CD1c-positive myeloid dendritic cell (primary cell): ENCODE measurements around the gene EPHA3.

Source experiments
- DNase-seq: peaks from one replicate; pipeline ENCODE4 v3.0.0-alpha.2; 2016; ENCODE audit errors: extremely low spot score

Gene EPHA3

DNA sequence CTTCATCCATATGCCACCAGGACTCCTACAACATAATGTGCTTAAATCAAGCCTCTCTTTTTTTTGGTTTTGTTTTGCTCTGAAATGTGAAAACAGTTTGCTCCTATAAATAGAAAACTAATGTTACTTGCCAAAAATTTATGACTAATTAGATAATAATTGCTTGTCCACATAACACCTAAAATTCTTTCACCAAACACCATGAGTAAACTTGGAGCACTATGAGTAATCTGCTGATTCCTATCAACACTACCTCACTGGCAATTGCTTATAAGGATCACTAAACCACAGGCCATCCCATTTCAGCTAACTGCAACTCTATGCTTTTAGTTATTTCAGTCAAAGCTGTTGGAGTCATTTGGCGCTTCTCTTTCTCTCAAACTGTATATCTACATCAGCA, 252.7 kb downstream of the EPHA3 start:
- DNase-seq: no peak

DNA sequence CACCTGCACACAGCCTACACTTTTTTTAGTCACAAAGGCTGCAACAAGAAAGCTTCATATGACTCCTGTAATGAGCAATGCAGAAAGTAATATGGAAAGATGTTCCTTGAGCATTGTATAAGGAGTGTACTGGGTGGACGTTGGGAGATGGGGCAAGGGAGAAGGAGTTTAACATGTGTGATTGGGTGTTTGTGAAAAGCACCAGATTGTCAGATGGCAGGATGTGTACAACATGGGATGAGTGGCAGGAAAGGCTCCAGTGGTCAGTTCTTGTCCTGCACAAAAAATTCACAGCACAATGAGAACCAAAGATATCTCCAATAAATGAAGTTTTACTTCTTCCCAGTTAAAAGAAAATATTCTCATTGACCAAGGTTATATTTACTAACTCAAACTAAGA, 255.1 kb downstream of the EPHA3 start:
- DNase-seq: no peak

DNA sequence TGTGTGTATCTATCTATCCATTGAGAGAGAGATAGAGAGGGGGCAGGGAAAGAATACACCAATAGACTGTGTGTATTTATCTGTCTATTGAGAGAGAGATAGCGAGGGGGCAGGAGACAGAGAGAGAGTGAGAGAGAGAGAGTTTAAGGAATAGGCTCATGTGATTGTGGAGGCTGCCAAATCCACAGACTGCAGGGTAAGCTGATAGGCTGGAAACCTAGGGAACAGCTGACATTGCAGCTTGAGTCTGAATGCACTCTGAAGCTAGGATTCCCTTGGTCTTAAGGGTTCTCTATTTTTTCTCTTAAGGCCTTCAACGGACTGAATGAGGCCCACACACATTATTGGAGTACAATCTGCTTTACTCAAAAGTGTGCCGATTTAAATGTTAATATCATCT, 255.8 kb downstream of the EPHA3 start:
- DNase-seq: no peak

DNA sequence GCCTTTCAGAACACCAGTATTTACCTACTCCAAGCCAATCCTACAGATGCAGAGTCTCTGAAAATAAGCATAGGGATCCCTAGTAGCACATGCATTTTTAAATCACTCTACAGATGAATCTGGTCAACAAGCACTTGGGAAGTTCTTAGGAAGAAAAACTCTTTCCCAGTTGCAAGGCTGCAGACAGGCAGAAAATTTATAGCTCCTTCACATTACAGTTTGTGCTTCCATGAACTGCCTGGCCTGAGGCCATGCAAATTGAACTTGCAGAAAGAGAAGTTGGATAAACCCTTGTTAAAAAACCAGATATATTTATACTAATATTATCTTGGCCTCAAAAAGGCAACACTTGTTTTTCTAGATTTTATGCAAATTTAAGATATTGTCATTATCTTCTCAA, 256.9 kb downstream of the EPHA3 start:
- DNase-seq: no peak

DNA sequence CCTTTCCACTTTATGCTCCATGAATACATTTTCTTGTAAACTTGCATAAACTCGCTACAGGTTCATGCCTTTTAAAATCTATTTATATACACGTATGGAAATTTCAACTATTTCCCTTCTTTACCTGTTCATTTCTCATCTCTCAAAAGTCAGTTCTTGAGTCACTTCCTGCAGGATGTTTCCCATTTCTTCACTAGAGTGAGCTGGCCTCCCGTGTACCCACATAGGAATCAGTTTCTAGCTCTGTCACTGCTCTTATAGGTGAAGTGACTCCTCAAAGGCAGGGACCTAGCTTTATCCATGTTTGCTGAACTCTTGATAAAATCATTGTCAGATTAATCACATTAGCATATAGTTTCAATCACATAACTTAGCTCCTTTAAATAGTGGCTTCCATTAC, 259.7 kb downstream of the EPHA3 start:
- DNase-seq: no peak

DNA sequence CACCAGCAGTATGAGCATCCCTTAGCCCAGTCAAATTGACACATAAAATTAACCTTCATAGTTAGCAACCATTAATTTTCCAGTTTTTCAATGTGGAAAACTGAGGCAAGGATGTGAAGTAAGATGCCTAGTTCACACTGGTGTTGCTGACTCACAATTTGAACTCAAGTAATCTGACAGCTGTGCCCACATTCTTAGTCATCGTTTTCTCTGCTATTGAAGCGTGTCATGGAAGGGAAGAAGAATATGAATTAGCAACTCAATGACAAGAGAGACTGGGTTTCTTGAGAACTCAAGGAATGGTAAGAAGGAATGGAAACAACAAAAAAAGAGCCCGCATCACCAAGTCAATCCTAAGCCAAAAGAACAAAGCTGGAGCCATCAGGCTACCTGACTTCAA, 261.4 kb downstream of the EPHA3 start:
- no peak for DNase-seq

DNA sequence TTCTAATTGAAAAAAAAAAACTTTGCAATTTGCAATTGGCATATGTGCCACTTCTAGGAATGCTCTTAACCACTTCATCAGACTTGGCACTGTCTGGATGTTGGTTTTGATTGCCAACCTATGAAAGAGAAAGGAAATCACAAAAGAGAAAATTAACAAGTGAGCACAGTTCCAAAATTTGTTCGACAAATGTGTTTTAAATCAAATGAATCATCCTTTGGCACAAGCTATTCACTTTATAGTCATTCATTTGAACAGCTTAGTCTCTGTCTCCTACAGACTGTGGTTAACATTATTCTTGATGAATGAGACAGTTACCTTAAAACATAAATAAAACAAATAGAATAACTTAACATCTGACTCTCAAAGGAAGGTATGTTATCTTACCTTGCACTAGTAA, 265.0 kb downstream of the EPHA3 start:
- DNase-seq: no peak

DNA sequence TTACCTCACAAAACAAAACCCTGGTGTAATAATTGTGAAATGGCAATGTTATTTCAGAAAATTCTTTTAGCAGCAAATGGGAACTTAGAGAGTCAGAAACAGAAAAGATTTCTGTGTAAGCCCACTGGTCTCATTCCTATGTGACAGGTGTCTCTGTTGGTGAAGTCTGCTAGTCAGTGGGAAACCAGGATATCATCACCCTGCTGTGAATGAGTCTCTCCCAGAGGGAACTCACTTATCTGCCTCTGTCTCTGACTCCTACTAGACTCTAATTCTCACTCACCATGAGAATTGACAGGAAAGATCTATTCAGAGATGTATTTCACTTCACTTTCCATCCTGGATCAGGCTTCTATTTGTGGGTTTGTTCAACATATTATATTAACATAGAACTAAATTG, 266.0 kb downstream of the EPHA3 start:
- no peak for DNase-seq

DNA sequence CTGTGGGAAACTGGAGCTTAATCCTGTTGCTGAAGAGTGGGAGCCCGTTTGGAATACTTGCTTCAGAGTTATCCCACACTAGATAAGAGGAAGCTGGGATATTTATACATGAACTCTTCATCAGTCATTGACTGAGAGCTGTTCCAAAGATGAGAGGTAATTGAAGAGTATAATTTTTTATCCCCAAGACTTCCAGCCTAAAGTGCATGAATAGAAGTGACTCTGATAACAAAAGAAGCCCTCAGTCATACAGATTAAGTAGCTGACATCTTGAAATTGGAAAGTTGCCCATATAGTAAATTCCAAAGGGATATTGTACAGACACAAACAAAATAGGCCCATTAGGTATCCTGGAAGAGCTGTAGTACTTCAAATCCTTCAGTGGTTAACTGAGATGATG, 268.0 kb downstream of the EPHA3 start:
- no peak for DNase-seq

DNA sequence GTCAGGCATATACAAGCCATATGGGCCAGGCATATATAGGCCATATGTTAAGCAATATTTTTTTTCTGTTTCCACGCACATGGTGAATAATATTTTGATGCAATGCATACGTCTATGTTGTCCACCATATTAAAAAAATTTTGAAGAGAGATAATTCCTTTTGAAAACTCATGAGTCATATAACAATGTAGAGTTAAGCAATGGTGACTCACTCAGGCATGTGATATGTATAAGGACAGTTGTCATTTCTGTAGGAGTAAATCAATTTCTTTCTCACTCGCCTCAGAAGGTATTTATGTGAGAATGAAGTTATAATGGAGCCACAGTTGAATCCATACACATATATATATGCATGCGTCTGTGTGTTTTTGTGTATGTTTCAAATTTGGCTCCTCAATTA, 272.6 kb downstream of the EPHA3 start:
- no peak for DNase-seq

DNA sequence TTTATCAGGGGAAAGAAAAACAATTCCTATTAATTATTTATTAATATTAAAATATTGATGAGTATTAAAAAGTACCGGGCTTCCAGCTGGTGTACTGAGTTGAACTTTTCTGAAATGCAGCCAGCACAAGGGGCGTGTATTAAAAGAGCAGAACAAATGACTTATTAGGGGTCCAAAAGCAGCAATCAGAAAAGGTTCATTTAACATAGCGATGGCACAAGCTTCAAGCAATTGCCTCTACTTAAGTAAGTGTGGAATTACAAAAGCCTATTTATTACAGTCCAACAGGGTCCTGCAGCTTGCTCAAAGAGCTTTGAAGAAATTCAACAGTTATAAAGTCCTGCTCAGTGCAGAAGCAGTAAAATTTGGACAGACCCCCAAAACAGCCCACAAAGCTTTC, 285.6 kb downstream of the EPHA3 start:
- no peak for DNase-seq

DNA sequence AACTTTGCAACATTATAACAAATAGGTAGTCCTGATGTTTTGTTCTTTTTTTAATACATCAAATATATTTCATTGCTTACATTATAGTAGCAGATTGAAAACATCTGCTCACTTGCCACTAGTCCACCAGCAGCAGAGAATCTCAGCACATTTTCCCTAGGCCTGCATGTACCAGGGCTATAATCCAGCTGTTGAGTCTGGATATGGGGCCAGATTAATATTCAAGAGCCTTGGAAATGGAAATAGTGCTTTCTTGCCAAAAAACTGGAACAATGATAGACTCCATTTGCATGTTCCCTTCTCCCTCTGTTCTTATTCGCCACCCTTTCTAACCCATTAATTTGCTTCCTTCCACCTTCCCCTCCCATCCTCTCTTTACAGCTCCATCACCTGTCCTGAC, 288.0 kb downstream of the EPHA3 start:
- DNase-seq: no peak

DNA sequence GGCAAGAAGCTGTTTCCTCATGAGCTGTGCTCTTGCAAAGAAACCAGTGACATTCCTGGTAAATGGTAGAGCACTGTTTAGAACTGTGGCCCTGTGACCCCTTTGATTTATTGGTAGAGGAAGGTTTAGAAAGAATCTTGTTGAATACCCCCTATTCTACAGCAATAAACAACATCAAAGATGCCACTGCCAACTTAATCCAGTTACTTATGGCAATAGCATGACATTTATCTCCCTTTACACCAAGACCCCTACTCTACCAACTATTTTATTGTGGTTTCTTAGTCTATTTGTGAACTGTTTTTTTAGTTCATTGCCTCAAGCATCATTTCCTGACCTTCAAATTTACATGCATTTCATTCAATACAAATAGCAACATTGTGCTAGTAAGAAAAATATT, 288.6 kb downstream of the EPHA3 start:
- DNase-seq: no peak

DNA sequence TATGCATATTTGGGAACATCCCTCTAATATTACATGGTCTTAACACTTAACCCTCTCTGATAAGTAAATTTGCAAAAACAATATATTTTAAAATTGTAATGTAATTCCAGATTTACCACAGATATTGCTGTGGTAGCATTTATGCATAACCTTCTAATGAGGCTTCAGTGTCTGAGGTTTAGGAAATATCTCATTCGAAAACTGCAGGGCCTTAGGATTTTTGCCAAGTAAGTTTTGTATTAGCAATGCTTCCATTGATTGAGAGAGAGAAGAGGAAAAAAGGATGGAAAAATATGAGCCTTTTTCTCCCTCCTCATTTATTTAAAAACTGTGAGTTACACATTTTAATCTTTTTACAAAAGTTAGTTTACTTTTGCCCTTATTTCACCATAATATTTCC, 294.6 kb downstream of the EPHA3 start:
- no peak for DNase-seq

DNA sequence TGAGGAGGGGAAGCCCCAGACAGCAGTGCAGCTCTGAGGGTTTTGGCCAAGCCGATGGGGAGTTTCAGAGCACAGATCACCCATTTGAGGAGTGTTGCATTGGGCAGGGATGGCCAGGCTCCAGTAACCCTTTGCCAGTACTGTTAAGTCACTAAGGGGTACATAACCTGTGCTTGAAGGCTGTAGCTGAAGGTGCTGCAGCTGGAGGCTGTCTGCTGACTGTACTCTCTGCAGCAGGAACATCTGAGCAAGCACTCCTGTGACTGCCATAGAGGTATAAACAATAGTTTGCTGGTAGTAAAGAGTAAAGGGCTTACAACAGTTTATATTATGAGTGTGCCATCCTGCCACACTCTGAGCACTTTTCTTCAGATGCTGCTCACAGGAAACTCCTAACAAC, 297.8 kb downstream of the EPHA3 start:
- DNase-seq: no peak

DNA sequence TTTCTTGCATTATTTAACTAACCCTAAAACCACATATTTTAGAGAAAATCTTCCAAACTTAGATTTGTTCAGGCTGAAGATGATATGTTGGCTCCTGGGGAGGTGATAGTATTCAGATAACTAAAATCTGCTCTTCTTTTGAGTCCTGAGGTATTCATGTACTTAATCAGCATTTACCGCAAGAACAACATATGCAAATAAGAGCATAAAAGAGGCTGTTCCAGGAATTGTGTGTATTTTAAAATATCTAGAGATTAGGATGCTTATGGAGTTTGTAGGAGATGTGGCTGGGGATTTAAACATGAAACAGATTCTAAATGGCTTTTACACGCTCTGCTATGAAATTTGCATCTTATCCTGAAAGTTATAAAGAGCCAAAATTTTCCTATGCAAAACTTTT, 298.2 kb downstream of the EPHA3 start:
- no peak for DNase-seq

DNA sequence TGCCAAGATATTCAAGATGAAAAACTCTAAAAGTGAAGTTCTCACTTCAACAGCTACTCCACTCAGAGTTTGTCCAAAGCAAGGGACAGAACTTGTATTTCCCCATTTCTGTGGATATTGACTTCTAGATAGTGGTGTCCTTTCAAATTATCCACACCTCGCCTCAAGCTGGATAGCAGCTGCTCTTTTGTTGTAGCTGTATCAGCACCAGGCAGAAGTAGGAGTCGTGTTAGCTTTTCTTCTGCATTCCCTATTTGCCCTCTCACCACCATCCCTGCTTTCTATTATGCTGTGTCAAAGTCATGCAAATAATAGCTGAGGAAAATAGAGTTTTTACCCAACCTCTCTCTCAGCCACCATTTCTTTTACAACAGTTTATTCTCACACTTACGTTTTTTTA, 303.8 kb downstream of the EPHA3 start:
- no peak for DNase-seq

DNA sequence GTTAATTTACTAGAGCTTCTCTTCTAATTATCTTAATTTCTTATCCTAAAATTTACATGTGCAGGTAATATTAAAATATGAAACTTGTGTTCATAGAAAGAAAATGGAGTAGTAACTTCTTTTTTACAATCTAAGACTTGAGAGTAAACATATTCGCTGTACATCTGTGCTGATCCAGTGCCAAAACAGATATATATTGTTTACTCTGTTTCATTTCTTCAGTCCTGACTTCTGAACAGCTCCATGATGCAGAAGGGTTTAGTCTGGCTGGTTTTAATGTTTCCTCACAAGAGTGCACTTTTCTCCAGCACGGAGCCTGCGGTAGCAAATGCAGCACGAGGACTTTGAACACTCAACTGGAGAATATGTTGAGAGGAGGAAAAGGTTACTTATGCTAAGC, 306.8 kb downstream of the EPHA3 start:
- no peak for DNase-seq

DNA sequence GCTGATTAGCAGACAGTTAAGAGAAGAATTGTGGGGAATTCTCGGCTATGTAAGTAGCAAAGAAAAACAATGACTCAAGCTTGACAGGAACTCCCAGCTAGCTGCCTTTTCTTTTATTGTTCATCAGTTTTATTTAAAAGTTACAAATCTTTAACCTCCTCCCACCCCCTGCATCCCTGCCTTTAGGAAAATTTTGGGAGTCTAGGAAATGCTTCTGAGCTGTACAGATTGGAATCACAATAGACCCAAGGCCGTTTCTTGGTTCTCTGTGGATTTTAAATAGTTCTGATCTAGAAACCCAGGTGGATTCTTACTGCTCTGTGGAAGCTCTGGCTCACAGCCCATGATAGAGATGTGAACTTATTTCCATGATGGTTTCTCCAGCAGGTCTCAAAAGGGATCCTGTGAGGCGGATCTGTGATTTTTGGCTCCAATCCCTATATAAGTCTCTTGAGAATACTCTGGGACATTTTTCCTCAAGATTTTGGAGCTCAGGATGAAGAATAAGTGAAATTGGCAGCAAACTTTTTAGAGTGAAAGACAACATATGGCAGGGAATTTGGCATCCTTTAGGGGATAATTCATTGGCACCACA, 312.3 kb downstream of the EPHA3 start:
- DNase-seq: no peak

DNA sequence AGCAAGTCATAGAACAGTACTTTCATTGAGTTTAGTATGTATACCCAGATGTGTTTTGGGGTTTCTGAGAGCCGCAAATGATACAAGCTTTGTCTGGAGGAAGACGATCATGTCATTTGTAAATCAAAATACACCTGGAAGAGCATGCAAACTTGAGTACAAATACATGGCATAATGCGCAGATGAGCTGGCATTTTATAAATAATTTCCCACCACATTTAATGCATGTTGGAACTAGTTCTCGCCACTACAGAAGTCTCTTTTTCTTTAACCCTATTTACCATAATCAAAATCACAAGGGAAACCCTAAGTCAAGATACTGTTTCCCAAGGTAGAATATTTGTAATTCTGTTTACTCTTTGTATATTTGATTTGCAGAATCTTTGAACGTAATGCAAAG, 318.6 kb downstream of the EPHA3 start:
- DNase-seq: no peak

DNA sequence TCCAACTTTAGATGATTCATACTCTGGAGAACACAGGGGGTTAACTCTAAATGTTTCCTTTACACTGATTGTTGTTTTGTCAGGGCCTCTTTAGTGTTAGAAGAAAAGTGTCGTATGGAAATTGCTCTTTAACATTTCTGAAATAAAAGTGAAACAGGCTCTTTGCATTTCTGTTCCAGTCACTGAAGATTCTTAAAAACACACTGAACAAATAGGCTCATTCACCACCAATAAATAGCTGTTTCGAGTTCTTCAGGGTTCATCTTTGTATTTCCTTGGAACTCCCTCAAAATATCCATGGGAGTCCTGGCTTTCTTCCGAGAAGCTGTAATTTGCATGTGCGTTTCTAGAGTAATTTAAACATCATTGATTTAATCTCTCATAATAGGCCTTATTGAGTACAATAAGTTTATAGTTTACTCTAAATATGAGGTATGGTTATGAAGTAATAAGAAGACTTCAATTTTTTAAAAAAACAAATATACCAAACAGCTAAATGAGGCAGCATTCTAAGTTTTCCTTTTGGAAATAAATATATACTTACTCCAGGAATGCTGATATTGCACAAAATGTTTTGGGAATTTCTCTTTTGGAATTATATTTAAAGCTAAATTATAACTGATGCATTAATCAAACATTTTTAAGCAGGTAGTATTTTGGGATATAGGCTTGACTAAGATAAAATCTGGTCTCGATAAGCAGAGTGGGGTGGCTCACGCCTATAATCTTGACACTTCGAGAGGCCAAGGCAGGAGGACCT, 327.4 kb downstream of the EPHA3 start:
- DNase-seq: no peak

DNA sequence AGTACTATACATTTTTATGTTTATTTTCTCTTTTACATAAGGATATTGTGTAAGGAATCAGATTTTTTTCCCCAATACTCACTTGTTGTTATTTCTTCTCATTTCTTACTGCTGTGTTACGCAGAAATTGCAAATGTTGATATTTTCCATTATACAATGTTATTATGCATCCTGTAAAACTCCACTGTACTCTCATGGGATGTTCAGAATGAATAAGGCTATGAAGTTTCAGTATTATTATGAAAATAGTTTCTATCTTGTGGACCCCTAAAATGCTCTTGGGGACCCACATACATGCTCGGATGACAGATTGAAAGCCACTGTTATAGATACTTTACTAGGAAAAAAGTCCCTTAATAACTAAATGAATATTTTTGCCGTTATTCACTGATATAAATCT, 329.4 kb downstream of the EPHA3 start:
- DNase-seq: no peak

DNA sequence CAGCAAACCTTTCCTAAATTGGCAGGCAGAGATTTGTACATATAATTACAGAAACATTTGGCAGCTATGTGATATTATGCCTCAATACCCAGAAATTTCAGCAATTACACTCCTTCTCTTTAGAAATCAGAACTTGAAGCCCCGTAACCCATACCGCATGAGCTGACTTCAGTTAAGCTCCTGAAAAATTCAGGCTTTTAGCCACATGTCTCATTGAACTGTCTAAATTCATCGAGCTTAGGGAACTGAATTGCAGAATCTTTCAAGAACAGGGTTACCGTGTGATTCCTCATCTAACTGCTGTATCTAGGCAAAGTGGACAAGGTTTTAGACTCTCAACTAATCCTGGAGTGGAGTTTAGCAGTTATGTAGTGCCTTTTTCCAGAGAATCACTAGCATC, 333.0 kb downstream of the EPHA3 start:
- DNase-seq: no peak

DNA sequence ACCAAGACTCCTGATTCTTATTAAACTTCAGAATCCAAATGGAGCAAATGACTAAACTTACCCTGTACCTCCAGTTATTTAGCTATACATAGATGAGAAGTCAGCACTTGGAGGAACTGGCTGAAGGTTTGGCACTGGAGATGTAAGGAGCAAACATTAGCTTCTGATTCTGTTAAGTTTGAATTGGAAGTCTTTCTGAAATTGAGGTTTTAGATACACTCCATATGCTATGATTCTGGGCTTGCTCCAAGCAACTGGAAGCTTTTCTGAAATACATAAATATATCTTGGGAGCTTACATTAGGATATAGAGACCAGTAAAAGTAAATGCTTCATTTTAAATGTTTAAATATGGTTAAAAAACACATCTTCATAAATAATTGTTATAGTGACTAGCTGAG, 333.7 kb downstream of the EPHA3 start:
- no peak for DNase-seq
